Right lobe of liver (tissue), 4 donors: ENCODE results near the gene TSEN34.

Source experiments
- POLR2A ChIP-seq: fragments of 450-650 bp; IDR thresholded peaks from one replicate; pipeline ENCODE4 v1.6.1; 2017; ENCODE audit warnings: antibody characterized with exemption, mild to moderate bottlenecking
- TF ChIP-seq, protein P1 (sequence below), 4 donors: fragments of 200-600 bp in 3 of 4; fragments of 450-650 bp in 1 of 4; IDR thresholded peaks; one replicate each; pipeline versions ENCODE4 v1.5.1 to v1.8.0; 2016 to 2022; ENCODE audit warnings: antibody characterized with exemption in 4 of 4, mild to moderate bottlenecking in 2 of 4
- donor health status: DM: no; HTN: no; CAD: no.
- donor health status: DM: no; HTN: no; CAD: no.
- donor health status: DM: no; HTN: yes; CAD: no.

DNA sequence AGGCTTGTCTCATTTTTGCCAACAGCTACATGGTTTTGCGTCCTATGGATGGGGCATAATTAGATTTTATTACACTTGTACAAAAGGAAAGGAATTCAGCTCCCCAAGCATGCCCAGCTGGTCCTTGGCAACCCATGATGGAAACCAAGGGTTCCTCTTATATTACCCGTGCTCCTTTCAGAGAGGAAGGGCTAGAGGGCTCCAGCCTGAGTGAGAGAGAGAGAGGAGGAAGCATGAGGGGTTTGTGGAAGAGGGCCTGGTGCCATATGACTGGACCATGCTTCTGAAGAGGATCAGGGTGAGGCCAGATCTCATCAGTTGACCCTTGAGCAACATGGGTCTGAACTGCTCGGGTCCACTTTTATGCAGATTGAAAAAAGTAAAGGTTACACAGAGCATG lies 6.0 kb downstream of the TSEN34 start:
- TF ChIP-seq, protein P1, sequence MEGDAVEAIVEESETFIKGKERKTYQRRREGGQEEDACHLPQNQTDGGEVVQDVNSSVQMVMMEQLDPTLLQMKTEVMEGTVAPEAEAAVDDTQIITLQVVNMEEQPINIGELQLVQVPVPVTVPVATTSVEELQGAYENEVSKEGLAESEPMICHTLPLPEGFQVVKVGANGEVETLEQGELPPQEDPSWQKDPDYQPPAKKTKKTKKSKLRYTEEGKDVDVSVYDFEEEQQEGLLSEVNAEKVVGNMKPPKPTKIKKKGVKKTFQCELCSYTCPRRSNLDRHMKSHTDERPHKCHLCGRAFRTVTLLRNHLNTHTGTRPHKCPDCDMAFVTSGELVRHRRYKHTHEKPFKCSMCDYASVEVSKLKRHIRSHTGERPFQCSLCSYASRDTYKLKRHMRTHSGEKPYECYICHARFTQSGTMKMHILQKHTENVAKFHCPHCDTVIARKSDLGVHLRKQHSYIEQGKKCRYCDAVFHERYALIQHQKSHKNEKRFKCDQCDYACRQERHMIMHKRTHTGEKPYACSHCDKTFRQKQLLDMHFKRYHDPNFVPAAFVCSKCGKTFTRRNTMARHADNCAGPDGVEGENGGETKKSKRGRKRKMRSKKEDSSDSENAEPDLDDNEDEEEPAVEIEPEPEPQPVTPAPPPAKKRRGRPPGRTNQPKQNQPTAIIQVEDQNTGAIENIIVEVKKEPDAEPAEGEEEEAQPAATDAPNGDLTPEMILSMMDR (IDR thresholded peaks at IDR 0.05): no peak
- TF ChIP-seq POLR2A: no peak
